ENCODE results near the gene IL10RB. TPM values are rescaled to one million over a fixed set of nuclear protein-coding genes. Genes with fewer than 3 reads are reported as not detected.
A peak's percentile ranks its signal among the peaks of the same experiment; 100 is the strongest.

IL10RB gene
- total and polyA plus RNA-seq, 2 donors (not counting 1 experiment from before 2014, with no cell fraction given): 29.3 to 32.5 TPM

- peak overlapping the region; percentile 10 for H2AFZ ChIP-seq (ENCODE audit: insufficient read depth, low read depth, low read length, poor library complexity, severe bottlenecking)
- H3K27ac Mint-ChIP-seq: peak overlapping the region; percentile 94
- H3K79me2 ChIP-seq (ENCODE audit: control insufficient read depth, insufficient read depth, low read length): peaks cover 10% of the 10 kb centered on the region
- H3K9me3 Mint-ChIP-seq (ENCODE audit: insufficient read depth): no peaks in the 10 kb centered on the region
- peak overlapping the region; percentile 38 for H3K4me2 ChIP-seq (replicated peaks; ENCODE audit: low read depth, low read length, poor library complexity, severe bottlenecking)
- intact Hi-C loops (cut with micrococcal nuclease): loop anchor here (1.0 to 2.0 kb wide), 2 partner anchors 25 to 31 kb away; no protein-coding TSS in a partner anchor
- ChIA-PET CTCF (interaction anchor here (0.6 to 1.9 kb wide), 12 partner anchors 12 to 149 kb away, joined by 3 to 8 read pairs (median 3); partner anchors contain the start of genes IFNAR1 and IL10RB), POLR2A (interaction anchor here (0.7 to 2.1 kb wide), 5 partner anchors 12 to 356 kb away, joined by 3 to 10 read pairs (median 7); partner anchors contain the start of genes IL10RB and TMEM50B)
- no peak overlapping the region for H3K4me3 ChIP-seq (ENCODE audit: control extremely low read depth in 1 of 5, extremely low read depth in 1 of 5, insufficient read depth in 1 of 5, low read depth in 2 of 5, low read length in 4 of 5)
- H3K9me3 ChIP-seq (ENCODE audit: control extremely low read depth in 1 of 3, control insufficient read depth in 2 of 3, insufficient read depth in 1 of 3, low read length in 2 of 3): no peaks in the 10 kb centered on the region
- peaks cover 51% of the 10 kb centered on the region for H3K4me1 Mint-ChIP-seq
- peak; percentile 84 for DNase-seq
- H4K20me1 ChIP-seq (ENCODE audit: control insufficient read depth, insufficient read depth, low read length, poor library complexity, severe bottlenecking): no peaks in the 10 kb centered on the region
- TF ChIP-seq EZH2 (IDR thresholded peaks at IDR 0.05; ENCODE audit: borderline replicate concordance, insufficient read depth, low read depth, low read length, poor library complexity, severe bottlenecking) (no peak), CTCF (IDR thresholded peaks at IDR 0.05) (no peak)
- H3K4me1 ChIP-seq (ENCODE audit: control insufficient read depth in 2 of 2, insufficient read depth in 2 of 2, low read length in 2 of 2): peaks cover 49 to 59% of the 10 kb centered on the region in 2 donors
- H3K9ac ChIP-seq (ENCODE audit: low read length): no peak overlapping the region
- peaks cover 0 to 35% of the 10 kb centered on the region in 2 experiments for H3K36me3 ChIP-seq (replicated peaks in 1 of 2; ENCODE audit: control extremely low read depth in 1 of 2, control insufficient read depth in 1 of 2, extremely low read depth in 1 of 2, insufficient read depth in 2 of 2, low read length in 1 of 2)
- 5% methylated on average over 6 of the region's 6 CpGs for WGBS (ENCODE audit: insufficient coverage)
- no peaks in the 10 kb centered on the region for H3K27me3 ChIP-seq (replicated peaks in 1 of 4; ENCODE audit: control extremely low read depth in 1 of 4, control insufficient read depth in 3 of 4, insufficient read depth in 4 of 4, low read length in 3 of 4)
- peak overlapping the region; percentile 66 to 84 for H3K27ac ChIP-seq (ENCODE audit: low read length in 2 of 2)
- no peaks in the 10 kb centered on the region for H3K27me3 Mint-ChIP-seq
- peak; percentile 83 for ATAC-seq (ENCODE audit: low read depth)
- H3K4me3 Mint-ChIP-seq: peak overlapping the region; percentile 72
Observed at GRCh38 chr21:33296156-33296555, 30.0 kb downstream of the IL10RB start.

- 2% methylated on average over 4 of the region's 5 CpGs for WGBS (ENCODE audit: insufficient coverage)
- no peaks in the 10 kb centered on the region for H3K9me3 ChIP-seq (ENCODE audit: control extremely low read depth in 1 of 3, control insufficient read depth in 2 of 3, insufficient read depth in 1 of 3, low read length in 2 of 3)
- H3K27me3 ChIP-seq (replicated peaks in 1 of 4; ENCODE audit: control extremely low read depth in 1 of 4, control insufficient read depth in 3 of 4, insufficient read depth in 4 of 4, low read length in 3 of 4): no peaks in the 10 kb centered on the region
- ChIA-PET CTCF (interaction anchor here (0.6 to 2.0 kb wide), 17 partner anchors 9 to 145 kb away, joined by 3 to 8 read pairs (median 4); no protein-coding TSS in a partner anchor), POLR2A (interaction anchor here (0.5 to 1.8 kb wide), 5 partner anchors 14 to 103 kb away, joined by 3 to 5 read pairs (median 4); partner anchors contain the start of gene IFNAR1)
- H3K4me2 ChIP-seq (replicated peaks; ENCODE audit: low read depth, low read length, poor library complexity, severe bottlenecking): peak overlapping the region; percentile 54
- H3K27ac ChIP-seq (ENCODE audit: low read length in 2 of 2): peak overlapping the region; percentile 53 to 87
- H3K4me1 ChIP-seq (ENCODE audit: control insufficient read depth in 2 of 2, insufficient read depth in 2 of 2, low read length in 2 of 2): peaks cover 62 to 78% of the 10 kb centered on the region in 2 donors
- Mint-ChIP-seq H3K4me3 (peak overlapping the region; percentile 67), H3K27me3 (no peaks in the 10 kb centered on the region), H3K4me1 (peaks cover 68% of the 10 kb centered on the region), H3K27ac (peak overlapping the region; percentile 90), H3K9me3 (ENCODE audit: insufficient read depth) (no peaks in the 10 kb centered on the region)
- peaks cover 11% of the 10 kb centered on the region for H3K79me2 ChIP-seq (ENCODE audit: control insufficient read depth, insufficient read depth, low read length)
- H3K4me3 ChIP-seq (ENCODE audit: control extremely low read depth in 1 of 5, extremely low read depth in 1 of 5, insufficient read depth in 1 of 5, low read depth in 2 of 5, low read length in 4 of 5): peak overlapping the region in 2 of 5 experiments; percentile 1 to 15
- peaks cover 0 to 9% of the 10 kb centered on the region in 2 experiments for H3K36me3 ChIP-seq (replicated peaks in 1 of 2; ENCODE audit: control extremely low read depth in 1 of 2, control insufficient read depth in 1 of 2, extremely low read depth in 1 of 2, insufficient read depth in 2 of 2, low read length in 1 of 2)
- intact Hi-C loops (cut with micrococcal nuclease): no loop called here
- no peaks in the 10 kb centered on the region for H4K20me1 ChIP-seq (ENCODE audit: control insufficient read depth, insufficient read depth, low read length, poor library complexity, severe bottlenecking)
- peak; percentile 76 for DNase-seq
- ATAC-seq (ENCODE audit: low read depth): peak; percentile 71
- TF ChIP-seq CTCF (IDR thresholded peaks at IDR 0.05) (peak; percentile 49), EZH2 (IDR thresholded peaks at IDR 0.05; ENCODE audit: borderline replicate concordance, insufficient read depth, low read depth, low read length, poor library complexity, severe bottlenecking) (no peak)
- peak overlapping the region; percentile 33 for H3K9ac ChIP-seq (ENCODE audit: low read length)
- H2AFZ ChIP-seq (ENCODE audit: insufficient read depth, low read depth, low read length, poor library complexity, severe bottlenecking): peak overlapping the region; percentile 35
Observed at GRCh38 chr21:33299181-33299752, 33.1 kb downstream of the IL10RB start.
